Stimulated activated naive CD8-positive, alpha-beta T cell treated with anti-CD3 and anti-CD28 coated beads, Interleukin-15, Interleukin-2, amounts not matched to agents 100 ng/mL and 50 ng/mL, for 24 hours (primary cell): ENCODE data around the gene POGZ.

ENCODE experiments used
- H3K27ac Mint-ChIP-seq: one replicate; pipeline ENCODE4 v1.8.0; 2021; ENCODE audit warnings: mild to moderate bottlenecking, mixed read lengths
- H3K27me3 Mint-ChIP-seq: one replicate; pipeline ENCODE4 v1.8.0; 2021; ENCODE audit warnings: mixed read lengths
- H3K36me3 Mint-ChIP-seq: one replicate; pipeline ENCODE4 v1.8.0; 2021; ENCODE audit warnings: low read depth, mixed read lengths
- H3K4me1 Mint-ChIP-seq: one replicate; pipeline ENCODE4 v1.8.0; 2021; ENCODE audit warnings: low read depth, mixed read lengths
- H3K4me3 Mint-ChIP-seq: one replicate; pipeline ENCODE4 v1.8.0; 2021; ENCODE audit warnings: mild to moderate bottlenecking, mixed read lengths
- H3K9me3 Mint-ChIP-seq: one replicate; pipeline ENCODE4 v1.8.0; 2021; ENCODE audit warnings: mixed read lengths

Gene POGZ, protein sequence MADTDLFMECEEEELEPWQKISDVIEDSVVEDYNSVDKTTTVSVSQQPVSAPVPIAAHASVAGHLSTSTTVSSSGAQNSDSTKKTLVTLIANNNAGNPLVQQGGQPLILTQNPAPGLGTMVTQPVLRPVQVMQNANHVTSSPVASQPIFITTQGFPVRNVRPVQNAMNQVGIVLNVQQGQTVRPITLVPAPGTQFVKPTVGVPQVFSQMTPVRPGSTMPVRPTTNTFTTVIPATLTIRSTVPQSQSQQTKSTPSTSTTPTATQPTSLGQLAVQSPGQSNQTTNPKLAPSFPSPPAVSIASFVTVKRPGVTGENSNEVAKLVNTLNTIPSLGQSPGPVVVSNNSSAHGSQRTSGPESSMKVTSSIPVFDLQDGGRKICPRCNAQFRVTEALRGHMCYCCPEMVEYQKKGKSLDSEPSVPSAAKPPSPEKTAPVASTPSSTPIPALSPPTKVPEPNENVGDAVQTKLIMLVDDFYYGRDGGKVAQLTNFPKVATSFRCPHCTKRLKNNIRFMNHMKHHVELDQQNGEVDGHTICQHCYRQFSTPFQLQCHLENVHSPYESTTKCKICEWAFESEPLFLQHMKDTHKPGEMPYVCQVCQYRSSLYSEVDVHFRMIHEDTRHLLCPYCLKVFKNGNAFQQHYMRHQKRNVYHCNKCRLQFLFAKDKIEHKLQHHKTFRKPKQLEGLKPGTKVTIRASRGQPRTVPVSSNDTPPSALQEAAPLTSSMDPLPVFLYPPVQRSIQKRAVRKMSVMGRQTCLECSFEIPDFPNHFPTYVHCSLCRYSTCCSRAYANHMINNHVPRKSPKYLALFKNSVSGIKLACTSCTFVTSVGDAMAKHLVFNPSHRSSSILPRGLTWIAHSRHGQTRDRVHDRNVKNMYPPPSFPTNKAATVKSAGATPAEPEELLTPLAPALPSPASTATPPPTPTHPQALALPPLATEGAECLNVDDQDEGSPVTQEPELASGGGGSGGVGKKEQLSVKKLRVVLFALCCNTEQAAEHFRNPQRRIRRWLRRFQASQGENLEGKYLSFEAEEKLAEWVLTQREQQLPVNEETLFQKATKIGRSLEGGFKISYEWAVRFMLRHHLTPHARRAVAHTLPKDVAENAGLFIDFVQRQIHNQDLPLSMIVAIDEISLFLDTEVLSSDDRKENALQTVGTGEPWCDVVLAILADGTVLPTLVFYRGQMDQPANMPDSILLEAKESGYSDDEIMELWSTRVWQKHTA (N-terminal part only)

DNA sequence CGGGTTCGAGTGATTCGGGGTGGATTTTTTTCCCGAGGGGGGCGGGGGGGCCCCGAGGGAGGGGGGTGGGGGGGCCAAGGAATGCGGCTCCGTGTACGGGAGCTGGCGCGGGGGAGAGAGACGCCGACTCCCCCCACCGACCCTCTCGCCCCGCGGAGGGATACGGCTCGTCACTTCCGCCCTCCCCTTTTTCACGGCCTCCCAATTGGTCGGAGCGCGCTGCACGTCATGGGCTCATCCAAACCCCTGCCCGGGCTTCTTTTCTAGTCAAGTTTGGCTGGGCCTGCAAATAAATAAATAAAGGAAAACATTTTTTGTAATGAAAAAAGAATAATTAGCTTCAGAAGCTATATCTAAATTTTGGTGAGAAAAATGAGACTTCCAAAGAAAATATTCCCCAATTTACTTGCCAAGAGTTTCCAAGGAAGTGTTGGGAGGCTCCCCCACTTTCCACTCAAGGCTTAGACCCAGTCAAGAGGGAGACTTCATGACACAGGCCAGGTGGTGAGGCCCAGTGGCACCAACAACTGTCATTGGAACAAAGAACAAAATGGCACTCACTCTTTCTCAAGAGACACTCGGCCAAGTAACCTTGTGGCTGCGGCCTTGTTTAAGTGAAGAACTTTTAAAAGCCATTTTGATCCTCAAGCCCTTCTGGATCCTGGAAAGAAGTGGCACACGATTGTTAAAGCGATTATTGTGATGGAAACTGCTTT lies at the start of gene POGZ:
TSS of gene POGZ (minus strand) at position 164 of the 716 bp plus-strand sequence. CDS start 17,290 bp downstream, outside the sequence.
- Mint-ChIP-seq H3K9me3 (no peaks in the 10 kb centered on the region), H3K36me3 (peaks cover 5% of the 10 kb centered on the region)

DNA sequence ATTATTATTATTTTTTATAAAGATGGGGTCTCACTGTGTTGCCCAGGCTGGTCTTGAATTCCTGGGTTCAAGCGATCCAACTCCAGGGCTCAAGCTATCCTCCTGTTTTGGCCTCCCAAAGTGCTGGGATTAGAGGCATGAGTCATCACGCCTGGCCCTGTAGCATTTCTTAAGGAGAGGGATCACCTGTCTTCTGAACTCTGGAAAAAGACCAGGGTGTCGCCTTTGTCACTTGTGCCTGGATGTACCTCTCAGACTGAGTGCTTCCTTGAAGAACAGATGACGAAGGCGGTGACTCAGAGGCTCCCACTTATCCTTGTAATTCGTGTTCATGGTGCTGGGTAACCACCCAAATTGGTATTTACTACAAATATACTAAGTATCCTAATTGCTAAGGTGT lies 49.5 kb upstream of the POGZ start:
- Mint-ChIP-seq H3K36me3 (no peaks in the 10 kb centered on the region), H3K9me3 (no peaks in the 10 kb centered on the region), H3K4me1 (peaks cover 25% of the 10 kb centered on the region), H3K4me3 (no peak overlapping the region), H3K27ac (no peak overlapping the region), H3K27me3 (peaks cover 3% of the 10 kb centered on the region)

More for the DNA sequence above, at the start of gene POGZ:
- Mint-ChIP-seq H3K4me3 (peak within 1 kb of the TSS; percentile 93), H3K27me3 (peaks cover 20% of the 10 kb centered on the region), H3K4me1 (peaks cover 38% of the 10 kb centered on the region), H3K27ac (peak within 1 kb of the TSS; percentile 95)

- H3K36me3 Mint-ChIP-seq: no peaks in the 10 kb centered on the region
- H3K4me1 Mint-ChIP-seq: peaks cover 4% of the 10 kb centered on the region
- no peak overlapping the region for H3K27ac Mint-ChIP-seq
- H3K4me3 Mint-ChIP-seq: no peak overlapping the region
- H3K27me3 Mint-ChIP-seq: no peaks in the 10 kb centered on the region
- H3K9me3 Mint-ChIP-seq: no peaks in the 10 kb centered on the region
Measured at GRCh38 chr1:151504759-151505158, 45.5 kb upstream of the POGZ start.

DNA sequence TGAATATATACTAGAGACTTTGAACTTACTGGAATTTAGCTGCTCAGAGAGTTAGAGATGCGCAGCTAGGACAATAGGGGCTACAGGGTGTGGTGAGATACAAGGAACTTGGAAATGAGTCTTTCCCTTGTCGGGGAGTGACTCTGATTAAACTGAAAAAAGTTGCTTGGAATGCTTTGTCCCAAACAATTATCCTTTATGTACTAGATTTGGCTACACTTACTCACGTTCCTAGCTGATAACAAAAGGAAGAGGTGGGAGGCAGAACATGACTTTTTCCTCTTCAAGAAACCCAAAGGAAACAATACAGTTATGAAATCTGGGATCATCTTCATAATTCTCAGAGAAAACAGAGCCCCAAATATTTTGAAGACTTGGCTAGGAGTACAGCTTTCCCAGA lies 45.0 kb upstream of the POGZ start:
- Mint-ChIP-seq H3K9me3 (no peaks in the 10 kb centered on the region), H3K36me3 (no peaks in the 10 kb centered on the region), H3K4me3 (no peak overlapping the region), H3K27ac (no peak overlapping the region), H3K4me1 (peaks cover 4% of the 10 kb centered on the region), H3K27me3 (no peaks in the 10 kb centered on the region)

DNA sequence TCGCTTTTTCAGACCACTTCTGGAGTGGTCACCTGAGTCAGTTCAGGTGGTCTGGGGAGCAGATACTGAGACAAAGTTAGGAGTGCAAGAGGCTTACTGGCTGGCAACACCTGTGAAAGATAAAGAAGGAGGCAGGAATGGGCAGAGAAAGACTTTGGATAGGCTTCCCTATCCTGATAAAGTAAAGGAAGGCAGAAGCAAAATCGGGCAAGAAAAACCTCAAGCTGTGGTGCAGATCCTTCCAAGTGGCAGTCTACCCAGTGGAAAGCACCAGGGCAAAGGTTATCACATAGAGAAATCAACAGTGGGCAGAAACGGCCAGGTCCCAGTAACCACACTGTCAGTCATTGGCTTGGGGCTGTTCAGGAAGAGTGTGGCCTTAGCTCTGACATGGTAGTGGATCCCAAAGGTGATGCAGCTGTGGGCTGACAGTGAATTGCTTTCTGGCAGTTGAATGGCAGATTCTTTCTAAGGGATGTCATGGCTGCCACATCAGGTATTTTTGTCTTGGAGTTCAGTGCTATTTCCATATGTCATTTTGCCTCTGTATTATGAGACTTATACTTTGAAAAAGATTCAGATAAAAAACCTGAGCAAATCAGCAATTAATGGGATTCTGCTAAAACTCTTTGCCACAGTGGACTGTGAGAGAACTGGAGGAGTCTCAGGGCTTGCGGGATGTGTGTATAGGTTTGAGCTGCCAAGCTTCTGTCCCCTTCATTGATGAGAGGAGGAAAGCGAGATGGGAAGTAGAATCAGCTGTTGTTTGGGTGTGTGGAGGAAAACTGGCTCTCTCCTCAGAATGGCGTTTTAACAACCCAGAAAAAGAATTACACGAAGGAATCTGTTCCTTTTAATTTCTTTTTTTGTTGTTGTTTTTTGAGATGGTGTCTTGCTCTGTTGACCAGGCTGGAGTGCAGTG lies 43.8 kb upstream of the POGZ start:
- Mint-ChIP-seq H3K9me3 (no peaks in the 10 kb centered on the region), H3K27me3 (peaks cover 3% of the 10 kb centered on the region), H3K4me1 (peaks cover 4% of the 10 kb centered on the region), H3K27ac (no peak overlapping the region), H3K4me3 (no peak overlapping the region), H3K36me3 (no peaks in the 10 kb centered on the region)

DNA sequence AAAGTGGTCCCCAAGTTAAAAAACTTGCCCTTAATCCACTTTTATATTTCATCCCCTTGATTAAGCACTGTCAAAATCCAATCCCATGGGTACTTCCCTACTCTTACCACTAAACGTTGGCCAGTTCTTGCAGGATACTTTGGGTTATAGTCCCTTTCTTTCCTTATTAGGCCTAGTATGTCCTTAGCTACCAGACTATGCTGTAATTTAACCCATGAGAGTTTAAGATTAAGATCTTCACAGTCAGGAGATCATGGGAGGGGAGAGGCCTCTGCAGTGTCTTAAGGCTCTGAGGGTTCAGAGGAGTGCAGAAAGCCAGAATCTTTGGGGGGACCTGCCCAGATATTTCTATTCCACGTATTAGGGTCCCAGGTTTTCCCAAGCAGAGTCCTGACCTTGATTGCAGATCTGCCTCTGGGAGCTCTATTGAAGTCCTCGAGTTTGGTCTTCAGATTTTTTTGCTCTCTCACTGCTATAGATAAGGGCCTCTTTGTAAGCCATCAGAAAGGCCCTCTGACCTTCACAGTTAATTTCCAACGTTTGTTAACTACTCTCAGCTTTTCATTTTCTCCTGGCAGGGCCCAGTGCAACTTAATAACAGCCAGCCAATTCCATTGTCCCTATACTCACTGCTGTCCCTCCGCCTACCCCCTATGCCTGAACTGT lies 42.9 kb upstream of the POGZ start:
- no peak overlapping the region for H3K27ac Mint-ChIP-seq
- no peak overlapping the region for H3K4me3 Mint-ChIP-seq
- H3K9me3 Mint-ChIP-seq: no peaks in the 10 kb centered on the region
- H3K27me3 Mint-ChIP-seq: peaks cover 3% of the 10 kb centered on the region
- H3K4me1 Mint-ChIP-seq: peaks cover 4% of the 10 kb centered on the region
- H3K36me3 Mint-ChIP-seq: no peaks in the 10 kb centered on the region

DNA sequence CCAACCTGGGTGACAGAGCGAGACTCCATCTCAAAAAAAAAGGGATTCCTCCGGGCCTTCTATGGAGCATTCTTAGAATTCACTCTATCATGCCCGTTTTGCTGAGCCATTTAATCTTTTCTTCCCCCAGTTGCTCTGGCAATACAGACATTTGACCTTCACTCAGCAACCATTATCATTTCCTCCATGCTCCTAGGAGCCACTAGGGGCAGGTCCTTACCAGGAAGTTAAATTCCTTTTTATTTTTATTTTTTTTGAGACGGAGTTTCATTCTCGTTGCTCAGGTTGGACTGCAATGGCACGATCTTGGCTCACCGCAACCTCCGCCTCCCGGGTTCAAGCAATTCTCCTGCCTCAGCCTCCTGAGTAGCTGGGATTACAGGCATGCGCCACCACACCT lies 42.2 kb upstream of the POGZ start:
- peaks cover 4% of the 10 kb centered on the region for H3K4me1 Mint-ChIP-seq
- no peak overlapping the region for H3K4me3 Mint-ChIP-seq
- peaks cover 3% of the 10 kb centered on the region for H3K27me3 Mint-ChIP-seq
- no peaks in the 10 kb centered on the region for H3K9me3 Mint-ChIP-seq
- H3K27ac Mint-ChIP-seq: no peak overlapping the region
- no peaks in the 10 kb centered on the region for H3K36me3 Mint-ChIP-seq

DNA sequence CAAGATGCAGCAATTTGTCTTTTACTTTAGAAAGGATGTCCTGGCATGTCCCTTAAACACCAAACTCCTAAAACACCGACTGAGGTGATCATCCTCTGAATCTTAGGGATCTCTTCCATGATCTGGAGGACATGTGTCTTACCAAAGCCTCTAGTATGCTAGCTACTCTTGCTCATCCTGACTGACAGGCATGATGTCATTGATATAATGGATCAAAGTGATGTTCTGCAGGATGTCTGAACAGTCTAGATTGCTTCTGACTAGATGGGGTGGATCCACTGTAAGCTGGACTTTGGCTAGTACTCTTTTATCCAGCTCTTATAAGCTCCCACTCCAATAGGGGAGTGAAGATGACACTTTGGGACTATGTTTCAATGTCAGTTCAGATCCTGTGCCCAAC lies 40.6 kb upstream of the POGZ start:
- Mint-ChIP-seq H3K27me3 (peaks cover 3% of the 10 kb centered on the region), H3K9me3 (no peaks in the 10 kb centered on the region), H3K27ac (no peak overlapping the region), H3K4me3 (no peak overlapping the region), H3K4me1 (peaks cover 11% of the 10 kb centered on the region), H3K36me3 (no peaks in the 10 kb centered on the region)

DNA sequence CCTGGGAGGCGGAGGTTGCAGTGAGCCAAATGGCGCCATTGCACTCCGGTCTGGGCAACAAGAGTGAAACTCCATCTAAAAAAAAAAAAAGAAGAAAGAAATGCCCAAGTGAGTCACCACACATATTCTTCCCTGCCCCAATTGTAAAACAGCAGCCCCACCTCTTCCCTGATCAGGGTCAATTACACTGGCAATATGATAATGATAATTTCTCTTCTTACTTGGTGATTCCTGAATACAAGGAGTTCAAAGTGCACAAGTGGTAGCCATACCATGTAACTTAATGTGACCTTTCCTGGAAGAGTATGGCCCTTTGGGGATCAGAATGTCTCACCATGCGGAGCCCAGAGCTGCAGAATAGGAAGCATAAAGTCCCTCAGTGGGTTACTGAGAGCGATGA lies 40.1 kb upstream of the POGZ start:
- Mint-ChIP-seq H3K36me3 (no peaks in the 10 kb centered on the region), H3K27me3 (peaks cover 3% of the 10 kb centered on the region), H3K4me3 (no peak overlapping the region), H3K27ac (no peak overlapping the region), H3K4me1 (peaks cover 17% of the 10 kb centered on the region), H3K9me3 (no peaks in the 10 kb centered on the region)

DNA sequence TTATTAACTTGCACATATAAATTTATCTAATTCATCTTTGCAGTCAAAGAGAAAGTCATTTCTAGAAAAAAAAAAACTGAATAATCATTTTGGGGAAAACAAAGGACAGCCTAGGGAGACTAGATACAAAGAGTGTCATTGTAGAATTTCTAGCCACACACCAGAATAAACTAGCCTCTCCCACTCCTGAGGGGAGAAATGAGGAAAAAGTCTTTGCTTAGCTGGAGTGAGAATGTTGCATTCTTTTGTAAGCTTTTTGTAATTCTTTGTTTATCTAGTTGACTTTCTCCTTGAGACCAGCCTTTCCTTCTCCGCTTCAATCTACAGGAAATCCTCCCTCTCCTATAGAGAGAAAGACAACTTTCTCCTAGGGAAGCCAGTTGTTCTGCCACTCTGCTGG lies 36.0 kb upstream of the POGZ start:
- Mint-ChIP-seq H3K4me1 (peaks cover 13% of the 10 kb centered on the region), H3K4me3 (no peak overlapping the region), H3K9me3 (no peaks in the 10 kb centered on the region), H3K27me3 (peaks cover 3% of the 10 kb centered on the region), H3K27ac (no peak overlapping the region), H3K36me3 (no peaks in the 10 kb centered on the region)

GRCh38 chr1:151494741-151495281 lies 35.5 kb upstream of the POGZ start:
- Mint-ChIP-seq H3K36me3 (no peaks in the 10 kb centered on the region), H3K27me3 (peaks cover 3% of the 10 kb centered on the region), H3K27ac (no peak overlapping the region), H3K4me3 (no peak overlapping the region), H3K4me1 (peaks cover 13% of the 10 kb centered on the region), H3K9me3 (no peaks in the 10 kb centered on the region)

GRCh38 chr1:151493042-151493441 lies 33.7 kb upstream of the POGZ start:
- H3K9me3 Mint-ChIP-seq: no peaks in the 10 kb centered on the region
- H3K27ac Mint-ChIP-seq: no peak overlapping the region

GRCh38 chr1:151492120-151492519 lies 32.8 kb upstream of the POGZ start:
- no peak overlapping the region for H3K4me3 Mint-ChIP-seq
- H3K27ac Mint-ChIP-seq: no peak overlapping the region
- no peaks in the 10 kb centered on the region for H3K27me3 Mint-ChIP-seq
- H3K9me3 Mint-ChIP-seq: no peaks in the 10 kb centered on the region
- peaks cover 13% of the 10 kb centered on the region for H3K4me1 Mint-ChIP-seq
- H3K36me3 Mint-ChIP-seq: no peaks in the 10 kb centered on the region

More at GRCh38 chr1:151493042-151493441, 33.7 kb upstream of the POGZ start:
- Mint-ChIP-seq H3K4me3 (no peak overlapping the region), H3K4me1 (peaks cover 13% of the 10 kb centered on the region), H3K27me3 (no peaks in the 10 kb centered on the region), H3K36me3 (no peaks in the 10 kb centered on the region)
